OCI-LY3 (cell line): ENCODE measurements around the gene MAPKAP1.

Experiments
- H2AFZ ChIP-seq: fragments of 200-600, 300-600 bp; shearing (Covaris generic); 2 replicates; pipeline ENCODE4 v1.6.0; 2014; ENCODE audit warnings: antibody characterized with exemption, low read depth, low read length
- H3K27ac ChIP-seq: fragments of 200-600, 300-600 bp; sonication (generic); 2 replicates; pipeline ENCODE4 v1.5.1; 2014; ENCODE audit warnings: mild to moderate bottlenecking, low read length, moderate library complexity, mixed read lengths
- H3K27me3 ChIP-seq: fragments of 200-600, 300-600 bp; sonication (generic); 2 replicates; pipeline ENCODE4 v1.6.1; 2014; ENCODE audit warnings: low read depth, low read length, mixed read lengths
- H3K36me3 ChIP-seq: fragments of 200-600, 300-600 bp; sonication (generic); replicated peaks from 2 replicates; pipeline ENCODE3; 2014; ENCODE audit warnings: low read depth, low read length, mixed read lengths
- H3K4me1 ChIP-seq: fragments of 300-600, 200-600 bp; sonication (generic); 2 replicates; pipeline ENCODE4 v1.6.1; 2014; ENCODE audit warnings: low read length, mixed read lengths
- H3K4me2 ChIP-seq: fragments of 200-600, 300-600 bp; sonication (generic); 2 replicates; pipeline ENCODE4 v1.6.1; 2014; ENCODE audit warnings: low read length, mixed read lengths
- H3K4me3 ChIP-seq: fragments of 300-600, 200-600 bp; sonication (generic); 2 replicates; pipeline ENCODE4 v1.5.1; 2014; ENCODE audit warnings: antibody characterized with exemption, mild to moderate bottlenecking, low read length, moderate library complexity
- H3K79me2 ChIP-seq: fragments of 300-600, 200-600 bp; shearing (Covaris generic); 2 replicates; pipeline ENCODE4 v1.6.1; 2014; ENCODE audit warnings: mild to moderate bottlenecking, low read length, mixed read lengths
- H3K9ac ChIP-seq: fragments of 300-600, 200-600 bp; shearing (Covaris generic); 2 replicates; pipeline ENCODE4 v1.6.0; 2014; ENCODE audit warnings: mild to moderate bottlenecking, low read length, moderate library complexity
- H3K9me3 ChIP-seq: fragments of 200-600, 300-600 bp; shearing (Covaris generic); 2 replicates; pipeline ENCODE4 v1.6.1; 2014; ENCODE audit warnings: low read length, mixed read lengths; ENCODE audit not compliant: insufficient read depth
- H4K20me1 ChIP-seq: fragments of 200-600, 300-600 bp; sonication (generic); 2 replicates; pipeline ENCODE4 v1.6.1; 2016; ENCODE audit warnings: low read length, mixed read lengths; ENCODE audit not compliant: insufficient read depth
- EZH2phosphoT487 ChIP-seq: fragments of 200-600 bp; shearing (Covaris generic); IDR thresholded peaks from 2 replicates; pipeline ENCODE4 v1.6.1; 2018; ENCODE audit warnings: antibody characterized with exemption, mixed run types, low read depth
- TF ChIP-seq, protein P1 (sequence below): fragments of 200-600, 300-600 bp; sonication (generic); IDR thresholded peaks from 2 replicates; pipeline ENCODE4 v1.5.1; 2014; ENCODE audit warnings: antibody characterized with exemption, low read length, low read depth

The MAPKAP1 gene

DNA sequence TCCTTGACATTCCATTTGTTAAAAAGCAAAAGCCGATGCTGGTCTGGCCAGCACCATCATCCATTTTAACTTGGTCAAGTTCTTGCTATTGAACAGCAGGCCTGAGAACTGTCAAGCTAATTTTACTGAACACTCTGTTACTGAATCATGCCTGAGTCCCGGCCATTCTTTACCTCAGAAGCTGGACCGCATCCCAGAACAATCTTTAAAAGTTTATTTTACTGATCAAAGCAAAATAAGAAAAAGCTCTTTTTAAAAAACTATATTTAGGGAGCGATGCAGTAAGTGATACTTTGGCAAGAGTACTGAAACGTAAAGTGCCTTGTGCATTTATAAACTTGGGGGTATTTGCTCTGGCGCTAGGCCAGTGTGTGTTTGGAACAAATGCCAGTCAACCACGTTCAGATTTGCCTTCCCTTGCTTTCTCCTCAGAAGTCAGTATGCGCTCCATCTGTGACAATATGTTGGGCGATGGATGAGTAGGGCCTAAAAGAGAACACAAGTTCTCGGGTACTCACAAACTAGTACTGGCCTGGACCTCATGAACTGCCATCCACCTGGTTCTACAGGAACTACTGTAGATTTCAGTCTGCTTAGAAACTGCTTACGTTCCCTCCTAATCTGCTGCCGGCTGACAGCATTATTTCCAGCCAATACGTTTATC lies 161.9 kb downstream of the MAPKAP1 start:
- no peak overlapping the region for H3K4me2 ChIP-seq

DNA sequence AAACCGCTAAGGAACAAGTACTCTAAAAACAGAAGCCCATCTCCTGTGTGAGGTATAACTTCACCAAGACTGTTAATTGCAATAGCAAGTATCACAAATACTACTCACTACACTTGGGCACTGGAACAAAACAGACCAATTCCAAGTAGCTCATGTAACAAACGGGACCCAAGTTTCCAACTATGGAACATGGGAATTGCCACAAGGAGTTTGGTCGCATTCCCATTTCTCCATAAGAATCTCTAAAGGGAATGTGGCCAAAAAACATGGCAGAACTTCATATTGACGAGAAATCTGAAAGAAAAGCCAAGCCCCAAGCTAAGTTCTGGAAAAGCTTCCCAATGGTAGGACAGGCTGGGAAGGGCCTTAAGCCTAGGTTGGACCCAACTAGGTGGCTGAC lies 162.5 kb downstream of the MAPKAP1 start:
- Histone ChIP-seq H3K4me1 (no peaks in the 10 kb centered on the region), H3K9me3 (no peaks in the 10 kb centered on the region), H2AFZ (no peak overlapping the region), H3K27me3 (no peaks in the 10 kb centered on the region), H3K79me2 (no peaks in the 10 kb centered on the region), H3K9ac (no peak overlapping the region), H4K20me1 (0 out of 2 replicates have a peak, but pooled peaks cover 3% of the 10 kb centered on the region), H3K27ac (no peak overlapping the region), H3K4me2 (no peak overlapping the region), H3K4me3 (no peak overlapping the region), H3K36me3 (peaks cover 3% of the 10 kb centered on the region)
- no peak for TF ChIP-seq EZH2phosphoT487
- TF ChIP-seq, protein P1, sequence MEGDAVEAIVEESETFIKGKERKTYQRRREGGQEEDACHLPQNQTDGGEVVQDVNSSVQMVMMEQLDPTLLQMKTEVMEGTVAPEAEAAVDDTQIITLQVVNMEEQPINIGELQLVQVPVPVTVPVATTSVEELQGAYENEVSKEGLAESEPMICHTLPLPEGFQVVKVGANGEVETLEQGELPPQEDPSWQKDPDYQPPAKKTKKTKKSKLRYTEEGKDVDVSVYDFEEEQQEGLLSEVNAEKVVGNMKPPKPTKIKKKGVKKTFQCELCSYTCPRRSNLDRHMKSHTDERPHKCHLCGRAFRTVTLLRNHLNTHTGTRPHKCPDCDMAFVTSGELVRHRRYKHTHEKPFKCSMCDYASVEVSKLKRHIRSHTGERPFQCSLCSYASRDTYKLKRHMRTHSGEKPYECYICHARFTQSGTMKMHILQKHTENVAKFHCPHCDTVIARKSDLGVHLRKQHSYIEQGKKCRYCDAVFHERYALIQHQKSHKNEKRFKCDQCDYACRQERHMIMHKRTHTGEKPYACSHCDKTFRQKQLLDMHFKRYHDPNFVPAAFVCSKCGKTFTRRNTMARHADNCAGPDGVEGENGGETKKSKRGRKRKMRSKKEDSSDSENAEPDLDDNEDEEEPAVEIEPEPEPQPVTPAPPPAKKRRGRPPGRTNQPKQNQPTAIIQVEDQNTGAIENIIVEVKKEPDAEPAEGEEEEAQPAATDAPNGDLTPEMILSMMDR, result no peak

More for the DNA sequence above, 161.9 kb downstream of the MAPKAP1 start:
- Histone ChIP-seq H2AFZ (no peak overlapping the region), H3K79me2 (no peaks in the 10 kb centered on the region), H3K4me1 (no peaks in the 10 kb centered on the region), H3K9ac (no peak overlapping the region), H3K36me3 (peaks cover 3% of the 10 kb centered on the region), H3K4me3 (no peak overlapping the region), H4K20me1 (0 out of 2 replicates have a peak, but pooled peaks cover 3% of the 10 kb centered on the region), H3K9me3 (no peaks in the 10 kb centered on the region), H3K27me3 (no peaks in the 10 kb centered on the region), H3K27ac (no peak overlapping the region)
- TF ChIP-seq EZH2phosphoT487, result no peak
- TF ChIP-seq, protein P1, result no peak

DNA sequence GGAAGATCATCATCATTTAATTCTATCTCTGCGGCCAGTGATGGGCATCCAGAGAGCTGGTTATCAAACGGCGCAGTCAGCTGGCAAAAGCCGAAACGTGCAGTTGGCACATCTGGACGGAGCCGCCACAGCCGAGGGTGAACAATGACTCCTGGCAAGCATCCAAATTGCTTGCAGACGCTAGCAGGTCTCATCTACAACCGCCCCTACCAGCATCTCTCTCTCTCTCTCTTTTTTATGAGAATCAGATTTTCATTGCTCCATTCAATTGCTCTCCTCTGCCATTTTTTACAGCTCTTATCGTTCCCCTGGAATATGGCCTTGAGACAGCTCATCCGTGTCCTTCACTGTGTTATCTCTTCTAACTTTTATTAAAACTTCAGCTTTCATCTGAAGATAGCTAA lies 165.2 kb downstream of the MAPKAP1 start:
- Histone ChIP-seq H3K27ac (no peak overlapping the region), H4K20me1 (no peaks in the 10 kb centered on the region)
- TF ChIP-seq, protein P1, result no peak
- TF ChIP-seq EZH2phosphoT487, result no peak

DNA sequence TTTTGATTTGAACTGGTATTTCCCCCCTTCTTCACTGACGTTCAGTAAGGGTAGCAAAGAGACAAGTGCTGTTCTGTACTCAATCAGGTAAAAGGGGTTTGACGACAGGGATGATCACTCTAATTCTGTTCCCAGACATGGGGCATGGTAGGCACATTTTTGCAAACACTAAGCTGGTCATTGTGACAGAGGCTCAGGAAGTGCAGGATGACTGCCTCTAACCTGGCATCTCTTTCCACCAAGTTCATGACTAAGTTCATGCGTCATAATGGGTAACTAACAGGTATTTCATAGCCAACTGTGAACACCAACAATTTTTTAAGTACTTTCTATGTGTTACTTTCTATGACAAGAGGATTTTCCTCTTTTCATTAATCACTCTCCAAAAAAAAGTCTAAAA lies 166.5 kb downstream of the MAPKAP1 start:
- Histone ChIP-seq H3K4me2 (no peak overlapping the region), H3K27me3 (no peaks in the 10 kb centered on the region), H2AFZ (no peak overlapping the region), H3K36me3 (peaks cover 5% of the 10 kb centered on the region), H4K20me1 (no peaks in the 10 kb centered on the region), H3K27ac (no peak overlapping the region), H3K79me2 (no peaks in the 10 kb centered on the region), H3K4me3 (no peak overlapping the region), H3K9me3 (no peaks in the 10 kb centered on the region), H3K4me1 (peaks cover 11% of the 10 kb centered on the region), H3K9ac (no peak overlapping the region)
- TF ChIP-seq, protein P1, result no peak
- TF ChIP-seq EZH2phosphoT487, result no peak

More for the DNA sequence above, 165.2 kb downstream of the MAPKAP1 start:
- no peak overlapping the region for H3K4me3 ChIP-seq
- peaks cover 11% of the 10 kb centered on the region for H3K4me1 ChIP-seq
- H2AFZ ChIP-seq, result no peak overlapping the region
- no peaks in the 10 kb centered on the region for H3K9me3 ChIP-seq
- H3K4me2 ChIP-seq, result no peak overlapping the region
- H3K9ac ChIP-seq, result no peak overlapping the region
- H3K79me2 ChIP-seq, result no peaks in the 10 kb centered on the region
- no peaks in the 10 kb centered on the region for H3K27me3 ChIP-seq
- H3K36me3 ChIP-seq, result peaks cover 5% of the 10 kb centered on the region
